Muscle of leg (tissue), 16 donors: ENCODE results near the gene CLIP2. TPM values are rescaled to one million over a fixed set of nuclear protein-coding genes. Genes with fewer than 3 reads are reported as not detected.
"Not testable (repeated sequence)": the region's sequence is repeated elsewhere in the genome, so short reads cannot be mapped to it uniquely, and the experiment has no call there.

Experiments
- DNase-seq: peaks from one replicate; pipeline ENCODE4 v3.0.0; 2013
- H3K27ac ChIP-seq: one replicate; pipeline ENCODE4 v1.5.1; 2013; ENCODE audit warnings: mild to moderate bottlenecking, low read length, control low read depth
- H3K27me3 ChIP-seq: one replicate; pipeline ENCODE4 v1.6.1; 2013; ENCODE audit warnings: low read length; ENCODE audit not compliant: control insufficient read depth, insufficient read depth
- H3K36me3 ChIP-seq: one replicate; pipeline ENCODE4 v1.6.1; 2013; ENCODE audit warnings: low read length; ENCODE audit not compliant: control insufficient read depth, insufficient read depth
- H3K4me1 ChIP-seq: one replicate; pipeline ENCODE4 v1.6.1; 2013; ENCODE audit warnings: low read length; ENCODE audit not compliant: control insufficient read depth, insufficient read depth
- H3K4me3 ChIP-seq: one replicate; pipeline ENCODE4 v1.5.1; 2013; ENCODE audit warnings: low read length, control low read depth
- H3K9me3 ChIP-seq: replicated peaks from 2 replicates; pipeline ENCODE4 v1.6.1; 2013; ENCODE audit warnings: low read depth, low read length; ENCODE audit not compliant: control insufficient read depth
- WGBS: methylation state at CpG from one replicate; pipeline ENCODE4 v1.1.5; 2013; ENCODE audit warnings: missing lambda C conversion rate; ENCODE audit not compliant: insufficient coverage; 5-methylcytosine and 5-hydroxymethylcytosine counted together
- long read RNA-seq, 11 donors: transcript quantifications; one replicate each; lab custom pipeline, GENCODE V29; 2026
- polyA plus RNA-seq, 8 donors: library from polyadenylated mRNA; unstranded; fragments of 120-200 nt; gene quantifications; one replicate each; pipeline versions ENCODE4 v1.2.1 to v1.2.3, GENCODE V29; 2013; ENCODE audit warnings: inconsistent platforms in 1 of 8, low replicate concordance in 1 of 8; ENCODE audit not compliant: insufficient read length in 8 of 8, insufficient read depth in 1 of 8
- total RNA-seq: library from RNA; stranded (reverse); fragments of 120-200 nt; gene quantifications from one replicate; pipeline ENCODE4 v1.2.4, GENCODE V29; 2013

The CLIP2 gene
- total RNA-seq: 11.0 TPM
- polyA plus RNA-seq: 10 to 100 TPM; 14.1 to 30.3 (median 21.2) TPM
- long read RNA-seq, donor 1, full-length matches to known transcripts: 2 of 2 reads
- long read RNA-seq, donor 1, partial matches to known transcripts: 0 of 2 reads
- long read RNA-seq, donor 1, other reads (novel, unspliced or antisense): 0 of 2 reads
- long read RNA-seq, donor 2: 0 reads
- long read RNA-seq, donor 3, full-length matches to known transcripts: 4 of 10 reads
- long read RNA-seq, donor 3, partial matches to known transcripts: 6 of 10 reads
- long read RNA-seq, donor 3, other reads (novel, unspliced or antisense): 0 of 10 reads
- long read RNA-seq, donor 4, full-length matches to known transcripts: 1 of 1 reads
- long read RNA-seq, donor 4, partial matches to known transcripts: 0 of 1 reads
- long read RNA-seq, donor 4, other reads (novel, unspliced or antisense): 0 of 1 reads
- long read RNA-seq, donor 5, full-length matches to known transcripts: 4 of 14 reads
- long read RNA-seq, donor 5, partial matches to known transcripts: 10 of 14 reads
- long read RNA-seq, donor 5, other reads (novel, unspliced or antisense): 0 of 14 reads
- long read RNA-seq, donor 6, full-length matches to known transcripts: 2 of 12 reads
- long read RNA-seq, donor 6, partial matches to known transcripts: 10 of 12 reads
- long read RNA-seq, donor 6, other reads (novel, unspliced or antisense): 0 of 12 reads
- long read RNA-seq, donor 7, full-length matches to known transcripts: 2 of 10 reads
- long read RNA-seq, donor 7, partial matches to known transcripts: 8 of 10 reads
- long read RNA-seq, donor 7, other reads (novel, unspliced or antisense): 0 of 10 reads
- long read RNA-seq, donor 8: 0 reads
- long read RNA-seq, donor 9, full-length matches to known transcripts: 1 of 1 reads
- long read RNA-seq, donor 9, partial matches to known transcripts: 0 of 1 reads
- long read RNA-seq, donor 9, other reads (novel, unspliced or antisense): 0 of 1 reads
- long read RNA-seq, donor 10: 0 reads
- long read RNA-seq, donor 11, full-length matches to known transcripts: 1 of 1 reads
- long read RNA-seq, donor 11, partial matches to known transcripts: 0 of 1 reads
- long read RNA-seq, donor 11, other reads (novel, unspliced or antisense): 0 of 1 reads

- H3K27me3 ChIP-seq: no peaks in the 10 kb centered on the region
- no peak within 1 kb of the TSS for H3K27ac ChIP-seq
- no peaks in the 10 kb centered on the region for H3K9me3 ChIP-seq
- peaks cover 40% of the 10 kb centered on the region for H3K4me1 ChIP-seq
- DNase-seq: peak; percentile 91
- 1% methylated on average over 61 of the region's 67 CpGs for WGBS
- peak within 1 kb of the TSS; percentile 65 for H3K4me3 ChIP-seq
- H3K36me3 ChIP-seq: no peaks in the 10 kb centered on the region
Observed at GRCh38 chr7:74289018-74289658, at the start of gene CLIP2. CLIP2 (plus strand) TSS chr7:74289407; CDS start chr7:74317547, 28,140 bp downstream.

- DNase-seq: no peak
- Histone ChIP-seq H3K36me3 (peaks cover 85% of the 10 kb centered on the region), H3K27ac (no peak overlapping the region), H3K4me3 (no peak overlapping the region), H3K27me3 (no peaks in the 10 kb centered on the region), H3K9me3 (no peaks in the 10 kb centered on the region), H3K4me1 (no peaks in the 10 kb centered on the region)
- 90% methylated on average over 2 of the region's 4 CpGs for WGBS
Observed at GRCh38 chr7:74240482-74240881, 48.7 kb upstream of the CLIP2 start.

GRCh38 chr7:74242122-74242443 is 47.1 kb upstream of the CLIP2 start:
- no peak for DNase-seq
- no peaks in the 10 kb centered on the region for H3K4me1 ChIP-seq
- no peaks in the 10 kb centered on the region for H3K27me3 ChIP-seq
- H3K4me3 ChIP-seq: no peak overlapping the region
- peaks cover 73% of the 10 kb centered on the region for H3K36me3 ChIP-seq
- H3K9me3 ChIP-seq: no peaks in the 10 kb centered on the region
- WGBS: no CpG with 5 or more reads among the region's 6 CpGs
- no peak overlapping the region for H3K27ac ChIP-seq

GRCh38 chr7:74246497-74246896 is 42.7 kb upstream of the CLIP2 start:
- H3K4me1 ChIP-seq: no peaks in the 10 kb centered on the region
- no peak for DNase-seq
- no peaks in the 10 kb centered on the region for H3K9me3 ChIP-seq
- WGBS: no CpG with 5 or more reads among the region's 4 CpGs
- H3K36me3 ChIP-seq: peaks cover 64% of the 10 kb centered on the region
- no peaks in the 10 kb centered on the region for H3K27me3 ChIP-seq
- H3K27ac ChIP-seq: no peak overlapping the region
- no peak overlapping the region for H3K4me3 ChIP-seq

- Histone ChIP-seq H3K27me3 (no peaks in the 10 kb centered on the region), H3K27ac (no peak overlapping the region), H3K4me3 (no peak overlapping the region), H3K9me3 (no peaks in the 10 kb centered on the region), H3K36me3 (peaks cover 48% of the 10 kb centered on the region), H3K4me1 (peaks cover 9% of the 10 kb centered on the region)
- no peak for DNase-seq
- 88% methylated on average over 5 of the region's 6 CpGs for WGBS
Observed at GRCh38 chr7:74248156-74248555, 41.1 kb upstream of the CLIP2 start.

GRCh38 chr7:74249058-74249457 is 40.1 kb upstream of the CLIP2 start:
- H3K4me3 ChIP-seq, H3K27me3 ChIP-seq, DNase-seq, H3K27ac ChIP-seq, H3K9me3 ChIP-seq: not testable (repeated sequence)
- Histone ChIP-seq H3K4me1 (peaks cover 14% of the 10 kb centered on the region), H3K36me3 (peaks cover 43% of the 10 kb centered on the region)
- 97% methylated on average over 5 of the region's 10 CpGs for WGBS

GRCh38 chr7:74252893-74253292 is 36.3 kb upstream of the CLIP2 start:
- Histone ChIP-seq H3K4me1 (peaks cover 32% of the 10 kb centered on the region), H3K4me3 (no peak overlapping the region), H3K27me3 (no peaks in the 10 kb centered on the region), H3K9me3 (no peaks in the 10 kb centered on the region), H3K27ac (peak overlapping the region; percentile 45), H3K36me3 (peaks cover 30% of the 10 kb centered on the region)
- WGBS: 60% methylated on average over 1 of the region's 5 CpGs
- DNase-seq: peak; percentile 49

GRCh38 chr7:74253331-74253730 is 35.9 kb upstream of the CLIP2 start:
- WGBS: 36% methylated on average over 3 of the region's 7 CpGs

GRCh38 chr7:74253835-74254128 is 35.4 kb upstream of the CLIP2 start:
- H3K27ac ChIP-seq: peak overlapping the region; percentile 91
- DNase-seq: no peak
- WGBS: 0% methylated on average over 8 of the region's 10 CpGs

More at GRCh38 chr7:74253331-74253730, 35.9 kb upstream of the CLIP2 start:
- Histone ChIP-seq H3K27me3 (no peaks in the 10 kb centered on the region), H3K36me3 (peaks cover 26% of the 10 kb centered on the region), H3K4me3 (peak overlapping the region; percentile 89), H3K9me3 (no peaks in the 10 kb centered on the region), H3K27ac (peak overlapping the region; percentile 45), H3K4me1 (peaks cover 32% of the 10 kb centered on the region)
- no peak for DNase-seq

More at GRCh38 chr7:74253835-74254128, 35.4 kb upstream of the CLIP2 start:
- Histone ChIP-seq H3K36me3 (peaks cover 21% of the 10 kb centered on the region), H3K9me3 (no peaks in the 10 kb centered on the region), H3K27me3 (no peaks in the 10 kb centered on the region), H3K4me3 (peak overlapping the region; percentile 89), H3K4me1 (peaks cover 32% of the 10 kb centered on the region)
